Measurements from ENCODE around the gene MAP1B. TPM values are rescaled to one million over a fixed set of nuclear protein-coding genes. Genes with fewer than 3 reads are reported as not detected.

MAP1B gene
- total RNA-seq, 2 donors from 2014 or later = 6.1 to 16.2 TPM

- DNase-seq = no peak
- H3K4me1 ChIP-seq = no peaks in the 10 kb centered on the region
Measured at GRCh38 chr5:72130351-72130761, 23.1 kb downstream of the MAP1B start.

GRCh38 chr5:72133212-72133990 is 26.1 kb downstream of the MAP1B start:
- H3K27me3 ChIP-seq = no peaks in the 10 kb centered on the region
- H3K9me3 ChIP-seq = no peaks in the 10 kb centered on the region
- TF ChIP-seq CTCF (IDR thresholded peaks at IDR 0.05) = no peak
- no peak overlapping the region for H3K9ac ChIP-seq (ENCODE audit: low read depth in 2 of 2, low read length in 2 of 2)
- H3K36me3 ChIP-seq = no peaks in the 10 kb centered on the region
- no peak overlapping the region for H3K27ac ChIP-seq
- H3K4me3 ChIP-seq = no peak overlapping the region
- no peak for DNase-seq
- intact Hi-C loops (cut with DNase I) = loop anchor here (5.0 kb wide), 1 partner anchor 179 kb away; no protein-coding TSS in a partner anchor
- no peaks in the 10 kb centered on the region for H3K4me1 ChIP-seq

More at GRCh38 chr5:72130351-72130761, 23.1 kb downstream of the MAP1B start:
- Histone ChIP-seq H3K4me3 (no peak overlapping the region), H3K36me3 (no peaks in the 10 kb centered on the region), H3K9ac (ENCODE audit: low read depth in 2 of 2, low read length in 2 of 2) (no peak overlapping the region), H3K27me3 (no peaks in the 10 kb centered on the region), H3K9me3 (no peaks in the 10 kb centered on the region), H3K27ac (no peak overlapping the region)
- intact Hi-C loops (cut with DNase I) = loop anchor here (5.0 kb wide), 1 partner anchor 182 kb away; no protein-coding TSS in a partner anchor
- no peak for TF ChIP-seq CTCF (IDR thresholded peaks at IDR 0.05)

- intact Hi-C loops (cut with DNase I) = loop anchor here (5.0 kb wide), 1 partner anchor 178 kb away; no protein-coding TSS in a partner anchor
- H3K4me1 ChIP-seq = no peaks in the 10 kb centered on the region
- TF ChIP-seq CTCF (IDR thresholded peaks at IDR 0.05) = no peak
- no peak for DNase-seq
- no peaks in the 10 kb centered on the region for H3K9me3 ChIP-seq
- H3K27me3 ChIP-seq = no peaks in the 10 kb centered on the region
- no peak overlapping the region for H3K4me3 ChIP-seq
- no peaks in the 10 kb centered on the region for H3K36me3 ChIP-seq
- no peak overlapping the region for H3K9ac ChIP-seq (ENCODE audit: low read depth in 2 of 2, low read length in 2 of 2)
- H3K27ac ChIP-seq = no peak overlapping the region
Measured at GRCh38 chr5:72134226-72134899, 27.1 kb downstream of the MAP1B start.

GRCh38 chr5:72137826-72138409 is 30.6 kb downstream of the MAP1B start:
- Histone ChIP-seq H3K9ac (ENCODE audit: low read depth in 2 of 2, low read length in 2 of 2) (no peak overlapping the region), H3K4me1 (no peaks in the 10 kb centered on the region), H3K27ac (no peak overlapping the region), H3K9me3 (no peaks in the 10 kb centered on the region), H3K27me3 (no peaks in the 10 kb centered on the region), H3K36me3 (no peaks in the 10 kb centered on the region), H3K4me3 (no peak overlapping the region)
- peak; percentile 43 for TF ChIP-seq CTCF (IDR thresholded peaks at IDR 0.05)
- no peak for DNase-seq
- intact Hi-C loops (cut with DNase I) = no loop called here

- Histone ChIP-seq H3K36me3 (no peaks in the 10 kb centered on the region), H3K4me1 (no peaks in the 10 kb centered on the region), H3K9me3 (no peaks in the 10 kb centered on the region), H3K9ac (ENCODE audit: low read depth in 2 of 2, low read length in 2 of 2) (no peak overlapping the region), H3K4me3 (no peak overlapping the region), H3K27ac (no peak overlapping the region), H3K27me3 (no peaks in the 10 kb centered on the region)
- intact Hi-C loops (cut with DNase I) = no loop called here
- no peak for TF ChIP-seq CTCF (IDR thresholded peaks at IDR 0.05)
- no peak for DNase-seq
Measured at GRCh38 chr5:72138943-72139521, 31.8 kb downstream of the MAP1B start.

Measured in colonic mucosa (tissue), 4 donors.